Activated CD4-positive, alpha-beta T cell treated with anti-CD3 and anti-CD28 coated beads for 24 hours (primary cell): Measurements from ENCODE around the gene NIN.

Source experiments
- DNase-seq, 2 donors: peaks; one replicate each; pipeline ENCODE4 v3.0.0-alpha.2; 2020; ENCODE audit warnings: low read depth in 2 of 2

NIN gene

GRCh38 chr14:50792634-50793068 is 38.3 kb downstream of the NIN start:
- no peak for DNase-seq

GRCh38 chr14:50792051-50792477 is 38.9 kb downstream of the NIN start:
- DNase-seq = no peak

- no peak for DNase-seq
Observed at GRCh38 chr14:50791201-50791600, 39.8 kb downstream of the NIN start.

GRCh38 chr14:50790589-50790988 is 40.4 kb downstream of the NIN start:
- no peak for DNase-seq

GRCh38 chr14:50786751-50787464 is 44.1 kb downstream of the NIN start:
- no peak for DNase-seq

- DNase-seq = no peak
Observed at GRCh38 chr14:50785457-50786063, 45.4 kb downstream of the NIN start.

GRCh38 chr14:50784683-50785456 is 46.1 kb downstream of the NIN start:
- no peak for DNase-seq

- DNase-seq = no peak
Observed at GRCh38 chr14:50783563-50783962, 47.4 kb downstream of the NIN start.

- DNase-seq = no peak
Observed at GRCh38 chr14:50780393-50780792, 50.6 kb downstream of the NIN start.

GRCh38 chr14:50778721-50779483 is 52.1 kb downstream of the NIN start:
- no peak for DNase-seq

- no peak for DNase-seq
Observed at GRCh38 chr14:50776522-50776921, 54.4 kb downstream of the NIN start.

GRCh38 chr14:50775357-50775756 is 55.6 kb downstream of the NIN start:
- no peak for DNase-seq

GRCh38 chr14:50774542-50775267 is 56.3 kb downstream of the NIN start:
- DNase-seq = no peak

- DNase-seq = no peak
Observed at GRCh38 chr14:50773632-50774541, 57.1 kb downstream of the NIN start.

GRCh38 chr14:50772412-50772811 is 58.5 kb downstream of the NIN start:
- DNase-seq = no peak

GRCh38 chr14:50770586-50770985 is 60.4 kb downstream of the NIN start:
- DNase-seq = no peak

GRCh38 chr14:50769863-50770500 is 61.0 kb downstream of the NIN start:
- no peak for DNase-seq

GRCh38 chr14:50768680-50769079 is 62.3 kb downstream of the NIN start:
- no peak for DNase-seq

GRCh38 chr14:50766338-50766886 is 64.5 kb downstream of the NIN start:
- no peak for DNase-seq
